H9 (cell line): Measurements from ENCODE around the gene SULT1A1. TPM values are rescaled to one million over a fixed set of nuclear protein-coding genes. Genes with fewer than 3 reads are reported as not detected.

Experiments used
- DNase-seq: peaks from one replicate; pipeline ENCODE4 v3.0.0-alpha.2; 2017
- H2AFZ ChIP-seq: one replicate; pipeline ENCODE4 v1.6.1; 2013; ENCODE audit warnings: mild to moderate bottlenecking, low read length, control low read depth, moderate library complexity
- H2AK5ac ChIP-seq: 2 replicates; pipeline ENCODE4 v1.6.1; 2013; ENCODE audit warnings: low read length, control low read depth, mixed read lengths; ENCODE audit not compliant: insufficient read length
- H2BK120ac ChIP-seq: one replicate; pipeline ENCODE4 v1.6.1; 2013; ENCODE audit warnings: low read depth, mild to moderate bottlenecking, low read length, control low read depth, inconsistent platforms; ENCODE audit not compliant: poor library complexity, severe bottlenecking
- H2BK12ac ChIP-seq: 2 replicates; pipeline ENCODE4 v1.6.1; 2013; ENCODE audit warnings: low read length, control low read depth, mixed read lengths, low read depth; ENCODE audit not compliant: insufficient read length
- H2BK15ac ChIP-seq: 2 replicates; pipeline ENCODE4 v1.6.1; 2013; ENCODE audit warnings: low read depth, low read length, control low read depth
- H2BK20ac ChIP-seq: one replicate; pipeline ENCODE4 v1.6.1; 2013; ENCODE audit warnings: low read depth, mild to moderate bottlenecking, low read length, control low read depth, inconsistent platforms; ENCODE audit not compliant: poor library complexity, severe bottlenecking
- H2BK5ac ChIP-seq: 2 replicates; pipeline ENCODE4 v1.6.1; 2013; ENCODE audit warnings: low read length, control low read depth, mixed read lengths; ENCODE audit not compliant: insufficient read length
- H3K14ac ChIP-seq: 2 replicates; pipeline ENCODE4 v1.6.1; 2013; ENCODE audit warnings: low read length, control low read depth; ENCODE audit not compliant: insufficient read depth
- H3K18ac ChIP-seq: 2 replicates; pipeline ENCODE4 v1.6.1; 2013; ENCODE audit warnings: low read depth, mild to moderate bottlenecking, mixed read lengths, low read length, control low read depth; ENCODE audit not compliant: insufficient read length
- H3K23ac ChIP-seq: 2 replicates; pipeline ENCODE4 v1.6.1; 2013; ENCODE audit warnings: low read length, control low read depth, mixed read lengths, low read depth; ENCODE audit not compliant: insufficient read length
- H3K23me2 ChIP-seq: 2 replicates; pipeline ENCODE4 v1.6.1; 2013; ENCODE audit warnings: low read depth, mild to moderate bottlenecking, mixed read lengths, low read length, control low read depth; ENCODE audit not compliant: insufficient read length, poor library complexity, severe bottlenecking
- H3K27ac ChIP-seq: 2 replicates; pipeline ENCODE4 v1.5.1; 2013; ENCODE audit warnings: low read length, control low read depth, mixed read lengths, low read depth; ENCODE audit not compliant: insufficient read length
- H3K27me3 ChIP-seq: 2 replicates; pipeline ENCODE4 v1.6.1; 2013; ENCODE audit warnings: low read length, control low read depth, inconsistent platforms; ENCODE audit not compliant: insufficient read depth
- H3K4ac ChIP-seq: 2 replicates; pipeline ENCODE4 v1.6.1; 2013; ENCODE audit warnings: low read depth, mild to moderate bottlenecking, control low read depth, inconsistent platforms, low read length, moderate library complexity
- H3K4me1 ChIP-seq: 2 replicates; pipeline ENCODE4 v1.6.1; 2013; ENCODE audit warnings: low read length, control low read depth, inconsistent platforms; ENCODE audit not compliant: insufficient read depth
- H3K4me2 ChIP-seq: 2 replicates; pipeline ENCODE4 v1.6.1; 2013; ENCODE audit warnings: low read length, control low read depth, mixed read lengths; ENCODE audit not compliant: insufficient read length, insufficient read depth
- H3K56ac ChIP-seq: 2 replicates; pipeline ENCODE4 v1.6.1; 2013; ENCODE audit warnings: low read depth, mild to moderate bottlenecking, mixed read lengths, low read length, control low read depth; ENCODE audit not compliant: insufficient read length
- H3K79me1 ChIP-seq: 2 replicates; pipeline ENCODE4 v1.6.1; 2013; ENCODE audit warnings: low read depth, mild to moderate bottlenecking, moderate library complexity, low read length, control low read depth, inconsistent platforms; ENCODE audit not compliant: insufficient read depth, poor library complexity, severe bottlenecking
- H3K79me2 ChIP-seq: 2 replicates; pipeline ENCODE4 v1.6.1; 2013; ENCODE audit warnings: low read length, control low read depth, inconsistent platforms; ENCODE audit not compliant: insufficient read depth
- H3K9ac ChIP-seq: 2 replicates; pipeline ENCODE4 v1.6.1; 2013; ENCODE audit warnings: low read length, control low read depth, mixed read lengths; ENCODE audit not compliant: insufficient read length; ENCODE audit errors: extremely low read depth
- H3K9me3 ChIP-seq: one replicate; pipeline ENCODE4 v1.6.1; 2013; ENCODE audit warnings: low read depth, low read length, inconsistent platforms; ENCODE audit not compliant: control insufficient read depth
- H3T11ph ChIP-seq: one replicate; pipeline ENCODE4 v1.6.1; 2013; ENCODE audit warnings: mild to moderate bottlenecking, low read length, control low read depth, inconsistent platforms
- H4K20me1 ChIP-seq: one replicate; pipeline ENCODE4 v1.6.1; 2013; ENCODE audit not compliant: control insufficient read depth, insufficient read length, insufficient read depth
- H4K5ac ChIP-seq: 2 replicates; pipeline ENCODE4 v1.6.1; 2013; ENCODE audit warnings: low read depth, mild to moderate bottlenecking, mixed read lengths, low read length, control low read depth; ENCODE audit not compliant: insufficient read length
- H4K8ac ChIP-seq: replicated peaks from 2 replicates; pipeline ENCODE4 v1.6.1; 2013; ENCODE audit warnings: low read length, control low read depth, mixed read lengths, low read depth; ENCODE audit not compliant: insufficient read length
- H4K91ac ChIP-seq: 2 replicates; pipeline ENCODE4 v1.6.1; 2013; ENCODE audit warnings: low read depth, mild to moderate bottlenecking, moderate library complexity, mixed read lengths, low read length, control low read depth; ENCODE audit not compliant: insufficient read length
- H3K27ac Mint-ChIP-seq, 3 experiments: 2 replicates in 2 of 3; 3 replicates in 1 of 3; pipeline ENCODE4 v1.8.0; 2020 to 2021; ENCODE audit warnings: mixed read lengths in 3 of 3, mild to moderate bottlenecking in 1 of 3, moderate library complexity in 1 of 3
- H3K27me3 Mint-ChIP-seq: 2 replicates; pipeline ENCODE4 v1.8.0; 2021; ENCODE audit warnings: low read depth, mild to moderate bottlenecking, moderate library complexity, mixed read lengths
- H3K36me3 Mint-ChIP-seq, 3 experiments: 2 replicates in 2 of 3; 3 replicates in 1 of 3; pipeline ENCODE4 v1.8.0; 2020 to 2021; ENCODE audit warnings: low read depth in 3 of 3, mixed read lengths in 3 of 3; ENCODE audit not compliant: insufficient read depth in 1 of 3
- H3K4me1 Mint-ChIP-seq, 2 experiments: 2 replicates each; pipeline ENCODE4 v1.8.0; 2020; ENCODE audit warnings: mixed read lengths in 2 of 2
- H3K4me3 Mint-ChIP-seq, 2 experiments: 2 replicates in 1 of 2; 3 replicates in 1 of 2; pipeline ENCODE4 v1.8.0; 2020 to 2021; ENCODE audit warnings: mild to moderate bottlenecking in 2 of 2, mixed read lengths in 2 of 2, moderate library complexity in 1 of 2
- H3K9me3 Mint-ChIP-seq, 2 experiments: 2 replicates in 1 of 2; 3 replicates in 1 of 2; pipeline ENCODE4 v1.8.0; 2020; ENCODE audit warnings: mild to moderate bottlenecking in 2 of 2, mixed read lengths in 2 of 2, moderate library complexity in 1 of 2
- CTCF ChIP-seq: fragments of 200-600 bp; sonication (generic); conservative IDR thresholded peaks from 3 replicates; pipeline ENCODE4 v1.8.0; 2021; ENCODE audit warnings: antibody characterized with exemption, mild to moderate bottlenecking
- WGBS: extraction: QIAGEN DNeasy Blood & Tissue Kit; methylation state at CpG from one replicate; pipeline ENCODE4 v1.1.7; 2013; ENCODE audit warnings: missing lambda C conversion rate, low lambda C conversion rate, mixed read lengths; ENCODE audit not compliant: insufficient read length; ENCODE audit errors: extremely low coverage; 5-methylcytosine and 5-hydroxymethylcytosine counted together
- total RNA-seq: library from RNA; stranded (reverse); gene quantifications from 2 replicates; pipeline ENCODE4 v1.2.1, GENCODE V29; 2021

The SULT1A1 gene
- total RNA-seq, 1 experiment from 2014 or later: 4.8 TPM

- Histone ChIP-seq H3K79me1 (peaks cover 3% of the 10 kb centered on the region), H2BK15ac (no peak overlapping the region), H2AFZ (no peak overlapping the region), H3K56ac (no peak overlapping the region), H4K20me1 (no peaks in the 10 kb centered on the region), H3K4me2 (no peak overlapping the region), H3K14ac (no peak overlapping the region), H3K27ac (no peak overlapping the region), H3K9me3 (peaks cover 8% of the 10 kb centered on the region), H3K4me1 (no peaks in the 10 kb centered on the region), H3K23ac (no peak overlapping the region), H2AK5ac (no peak overlapping the region), H4K91ac (no peak overlapping the region), H3K9ac (no peak overlapping the region), H3T11ph (no peak overlapping the region), H3K27me3 (no peaks in the 10 kb centered on the region), H3K79me2 (no peaks in the 10 kb centered on the region), H2BK12ac (no peak overlapping the region), H3K4ac (no peak overlapping the region), H4K8ac (no peak overlapping the region), H3K18ac (no peak overlapping the region), H2BK120ac (no peak overlapping the region), H4K5ac (no peak overlapping the region), H3K23me2 (no peaks in the 10 kb centered on the region), H2BK20ac (no peak overlapping the region), H2BK5ac (no peak overlapping the region)
- H3K27me3 Mint-ChIP-seq: no peaks in the 10 kb centered on the region
- H3K4me1 Mint-ChIP-seq: no peaks in the 10 kb centered on the region
- TF ChIP-seq CTCF: no peak
- WGBS: no CpG with 5 or more reads among the region's 4 CpGs
- H3K4me3 Mint-ChIP-seq: no peak overlapping the region
- H3K36me3 Mint-ChIP-seq: peaks cover 22 to 32% (median 31%) of the 10 kb centered on the region in 3 experiments
- no peak for DNase-seq
- H3K27ac Mint-ChIP-seq: no peak overlapping the region
- H3K9me3 Mint-ChIP-seq: peaks cover 12 to 17% of the 10 kb centered on the region in 2 experiments
These were observed 47.6 kb downstream of the SULT1A1 start for GRCh38 chr16:28562199-28562598.
